ENCODE measurements around the gene EPHX1. TPM values are rescaled to one million over a fixed set of nuclear protein-coding genes. Genes with fewer than 3 reads are reported as not detected.

The EPHX1 gene
- total RNA-seq, 4 donors from 2014 or later, result 30.3 to 72.8 (median 53.7) TPM

DNA sequence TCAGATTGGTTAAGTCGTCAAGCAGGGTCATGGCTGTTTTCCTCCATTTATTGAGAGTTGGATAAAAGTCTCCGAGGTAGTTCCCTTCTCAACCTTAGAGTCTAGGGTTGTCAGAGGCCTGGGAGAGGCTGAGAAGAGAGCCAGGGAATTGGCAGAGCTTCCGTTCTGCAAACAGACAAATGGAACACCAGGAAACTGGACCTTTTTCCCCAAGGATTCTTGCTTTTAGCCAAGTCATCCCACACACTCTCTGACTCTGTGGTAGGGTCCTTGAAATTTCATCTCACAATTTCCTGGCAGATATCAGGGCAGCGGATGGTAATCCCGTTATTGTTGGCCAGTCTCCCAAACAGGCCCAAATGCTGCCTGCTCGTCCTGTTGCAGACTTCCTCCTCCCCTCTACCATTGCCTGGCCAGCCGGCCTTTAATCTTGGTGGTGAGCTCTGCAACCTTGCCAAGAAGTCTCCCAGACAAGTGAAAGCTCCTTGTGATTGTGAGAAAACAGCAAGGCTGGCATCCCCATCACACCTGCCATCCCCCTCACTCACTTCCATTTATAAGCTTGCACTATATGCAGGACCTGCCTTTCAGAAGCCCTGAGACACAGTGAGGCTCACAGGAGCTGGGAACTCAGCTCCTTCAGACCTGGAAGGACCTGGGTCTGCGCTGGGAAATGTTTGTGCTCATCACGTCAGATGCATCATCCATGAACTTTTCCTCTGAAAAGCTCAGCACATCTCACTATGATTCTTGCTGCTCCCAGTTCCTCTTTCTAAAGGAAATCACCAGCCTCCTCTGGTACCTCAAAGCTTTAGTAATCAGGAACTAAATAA is 46.0 kb upstream of the EPHX1 start:
- Histone ChIP-seq H3K36me3 (no peaks in the 10 kb centered on the region), H3K4me1 (peaks cover 60% of the 10 kb centered on the region), H3K27ac (peak overlapping the region; percentile 8), H3K4me3 (no peak overlapping the region), H3K9me3 (no peaks in the 10 kb centered on the region), H3K27me3 (no peaks in the 10 kb centered on the region)
- TF ChIP-seq CTCF (IDR thresholded peaks at IDR 0.05) (no peak), POLR2A (IDR thresholded peaks at IDR 0.05) (no peak)
- DNase-seq (ENCODE audit: low spot score in 2 of 2), result peak; percentile 53 to 54
- 58% methylated on average over 9 of the region's 9 CpGs for WGBS

DNA sequence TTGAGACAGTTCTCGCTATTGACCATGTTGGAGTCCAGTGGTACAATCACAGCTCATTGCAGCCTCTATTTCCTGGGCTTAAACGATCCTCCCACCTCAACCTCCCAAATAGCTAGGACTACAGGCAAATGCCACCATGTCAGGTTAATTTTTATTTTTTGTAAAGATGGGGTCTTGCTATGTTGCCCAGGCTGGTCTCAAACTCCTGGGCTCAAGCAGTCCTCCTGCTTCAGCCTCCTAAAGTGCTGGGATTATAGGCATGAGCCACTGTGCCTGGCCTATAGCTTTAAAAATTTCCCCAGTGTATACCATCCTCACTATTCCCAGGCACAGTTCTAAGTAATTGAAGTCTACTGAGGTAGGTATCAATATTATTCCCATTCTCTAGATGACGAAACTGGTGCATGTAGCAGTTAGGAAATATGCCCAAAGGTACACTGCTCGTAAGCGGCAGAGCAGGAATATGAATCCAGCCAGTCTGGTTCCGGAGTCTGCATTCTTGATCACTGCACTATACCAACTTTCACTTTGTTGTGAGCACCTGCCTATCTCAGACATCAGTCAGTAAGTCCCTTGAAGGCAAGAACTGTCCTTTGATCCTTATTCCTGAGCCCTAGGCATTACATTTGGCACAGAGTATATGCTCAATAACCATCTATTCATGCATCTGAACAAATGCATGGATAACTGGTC is 43.8 kb upstream of the EPHX1 start:
- 67% methylated on average over 6 of the region's 6 CpGs for WGBS
- Histone ChIP-seq H3K27ac (peak overlapping the region; percentile 80), H3K9me3 (no peaks in the 10 kb centered on the region), H3K4me3 (no peak overlapping the region), H3K27me3 (no peaks in the 10 kb centered on the region), H3K4me1 (peaks cover 72% of the 10 kb centered on the region), H3K36me3 (no peaks in the 10 kb centered on the region)
- DNase-seq (ENCODE audit: low spot score in 2 of 2), result peak in 1 of 2 donors; percentile 38
- TF ChIP-seq POLR2AphosphoS5 (IDR thresholded peaks at IDR 0.05) (no peak), EP300 (IDR thresholded peaks at IDR 0.05) (no peak), POLR2A (IDR thresholded peaks at IDR 0.05) (no peak), CTCF (IDR thresholded peaks at IDR 0.05) (no peak)

GRCh38 chr1:225766967-225767633 is 42.8 kb upstream of the EPHX1 start:
- Histone ChIP-seq H3K27ac (peak overlapping the region; percentile 80), H3K4me3 (no peak overlapping the region), H3K9me3 (no peaks in the 10 kb centered on the region), H3K36me3 (no peaks in the 10 kb centered on the region), H3K27me3 (no peaks in the 10 kb centered on the region), H3K4me1 (peaks cover 72% of the 10 kb centered on the region)
- 32% methylated on average over 8 of the region's 8 CpGs for WGBS
- peak in 1 of 2 donors; percentile 58 for DNase-seq (ENCODE audit: low spot score in 2 of 2)
- TF ChIP-seq EP300 (IDR thresholded peaks at IDR 0.05) (no peak), POLR2A (IDR thresholded peaks at IDR 0.05) (no peak)

- TF ChIP-seq POLR2AphosphoS5 (IDR thresholded peaks at IDR 0.05), result no peak
- TF ChIP-seq POLR2A (IDR thresholded peaks at IDR 0.05), result no peak
- no peak for TF ChIP-seq EP300 (IDR thresholded peaks at IDR 0.05)
- no peak for TF ChIP-seq CTCF (IDR thresholded peaks at IDR 0.05)
- peak; percentile 76 to 81 for DNase-seq (ENCODE audit: low spot score in 2 of 2)
- 41% methylated on average over 9 of the region's 17 CpGs for WGBS
- Histone ChIP-seq H3K4me3 (no peak overlapping the region), H3K4me1 (peaks cover 71% of the 10 kb centered on the region), H3K36me3 (no peaks in the 10 kb centered on the region), H3K27ac (peak overlapping the region; percentile 80), H3K9me3 (no peaks in the 10 kb centered on the region), H3K27me3 (no peaks in the 10 kb centered on the region)
Measured at GRCh38 chr1:225767634-225768540, 42.0 kb upstream of the EPHX1 start.

Measured in suprapubic skin (tissue), 4 donors.